ENCODE results near the gene METTL27.
"Not testable (repeated sequence)": the region's sequence is repeated elsewhere in the genome, so short reads cannot be mapped to it uniquely, and the experiment has no call there.

Gene METTL27

DNA sequence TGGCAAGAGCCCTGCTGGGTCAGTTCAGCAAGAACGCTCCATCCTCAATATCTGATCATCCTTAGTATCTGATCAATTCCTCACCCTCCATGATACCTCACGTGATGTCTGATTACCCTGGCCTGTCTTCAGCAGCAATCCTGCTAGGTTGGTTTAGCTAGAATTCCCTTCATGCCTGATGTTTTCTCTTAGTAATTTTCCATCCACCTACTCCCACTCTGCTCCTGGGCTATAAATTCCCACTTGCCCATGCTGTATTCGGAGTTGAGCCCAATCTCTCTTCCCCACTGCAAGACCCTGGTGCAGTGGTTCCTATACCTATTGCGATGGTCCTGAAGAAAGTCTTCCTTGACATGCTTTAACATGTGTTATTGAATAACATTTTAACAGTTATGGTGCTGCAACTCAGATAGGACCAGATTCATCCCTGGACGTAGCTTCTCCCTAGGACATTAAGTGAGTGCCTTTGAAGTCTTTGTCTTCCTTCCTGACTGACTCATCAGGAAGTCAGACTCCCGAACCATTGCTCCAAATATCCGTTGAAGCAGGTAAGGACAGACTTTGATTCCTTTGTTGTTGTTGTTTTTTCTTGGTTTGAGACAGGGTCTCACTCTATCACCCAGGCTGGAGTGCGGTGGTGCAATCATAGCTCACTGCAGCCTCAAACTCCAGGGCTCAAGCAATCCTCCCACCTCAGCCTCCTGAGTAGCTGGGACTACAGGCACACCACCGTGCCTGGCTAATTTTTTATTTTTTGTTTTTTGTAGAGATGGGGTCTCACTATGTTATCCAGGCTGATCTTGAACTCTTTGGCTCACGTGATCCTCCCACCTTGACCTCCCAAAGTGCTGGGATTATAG lies 42.8 kb downstream of the METTL27 start:
- in situ Hi-C loops (cut with HindIII; ENCODE audit: low pct_ligation_motif_present, low pct_unique_long_range_greater_than_20kb, low sequenced_read_pairs) = no loop called here
- DNase-seq = no peak

DNA sequence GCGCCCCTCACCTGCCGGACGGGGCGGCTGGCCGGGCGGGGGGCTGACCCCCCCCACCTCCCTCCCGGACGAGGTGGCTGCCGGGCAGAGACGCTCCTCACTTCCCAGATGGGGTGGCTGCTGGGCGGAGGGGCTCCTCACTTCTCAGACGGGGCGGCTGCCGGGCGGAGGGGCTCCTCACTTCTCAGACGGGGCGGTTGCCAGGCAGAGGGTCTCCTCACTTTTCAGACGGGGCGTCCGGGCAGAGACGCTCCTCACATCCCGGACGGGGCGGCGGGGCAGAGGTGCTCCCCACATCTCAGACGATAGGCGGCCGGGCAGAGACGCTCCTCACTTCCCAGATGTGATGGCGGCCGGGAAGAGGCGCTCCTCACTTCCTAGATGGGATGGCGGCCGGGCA lies 45.1 kb downstream of the METTL27 start:
- DNase-seq; in situ Hi-C loops (cut with HindIII; ENCODE audit: low pct_ligation_motif_present, low pct_unique_long_range_greater_than_20kb, low sequenced_read_pairs): not testable (repeated sequence)

DNA sequence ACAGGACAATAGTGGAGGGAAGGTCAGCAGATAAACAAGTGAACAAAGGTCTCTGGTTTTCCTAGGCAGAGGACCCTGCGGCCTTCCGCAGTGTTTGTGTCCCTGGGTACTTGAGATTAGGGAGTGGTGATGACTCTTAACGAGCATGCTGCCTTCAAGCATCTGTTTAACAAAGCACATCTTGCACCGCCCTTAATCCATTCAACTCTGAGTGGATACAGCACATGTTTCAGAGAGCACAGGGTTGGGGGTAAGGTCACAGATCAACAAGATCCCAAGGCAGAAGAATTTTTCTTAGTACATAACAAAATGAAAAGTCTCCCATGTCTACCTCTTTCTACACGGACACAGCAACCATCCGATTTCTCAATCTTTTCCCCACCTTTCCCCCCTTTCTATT lies 45.7 kb downstream of the METTL27 start:
- in situ Hi-C loops (cut with HindIII; ENCODE audit: low pct_ligation_motif_present, low pct_unique_long_range_greater_than_20kb, low sequenced_read_pairs); DNase-seq: not testable (repeated sequence)

DNA sequence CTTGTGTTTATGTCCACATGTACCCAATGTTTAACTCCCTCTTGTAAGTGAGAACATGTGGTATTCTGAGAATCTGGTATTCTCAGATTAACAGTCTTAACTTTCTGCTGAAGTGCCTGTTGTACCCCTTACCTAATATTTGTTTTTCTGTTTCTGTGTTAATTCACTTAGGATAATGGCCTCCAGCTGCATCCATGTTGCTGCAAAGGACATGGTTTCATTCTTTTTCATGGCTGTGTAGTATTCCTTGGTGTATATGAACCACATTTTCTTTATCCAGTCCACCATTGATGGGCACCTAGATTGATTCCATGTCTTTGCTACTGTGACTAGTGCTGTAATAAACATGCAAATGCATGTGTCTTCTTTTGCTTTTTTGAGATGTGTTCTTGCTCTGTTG lies 47.1 kb downstream of the METTL27 start:
- DNase-seq; in situ Hi-C loops (cut with HindIII; ENCODE audit: low pct_ligation_motif_present, low pct_unique_long_range_greater_than_20kb, low sequenced_read_pairs): not testable (repeated sequence)

DNA sequence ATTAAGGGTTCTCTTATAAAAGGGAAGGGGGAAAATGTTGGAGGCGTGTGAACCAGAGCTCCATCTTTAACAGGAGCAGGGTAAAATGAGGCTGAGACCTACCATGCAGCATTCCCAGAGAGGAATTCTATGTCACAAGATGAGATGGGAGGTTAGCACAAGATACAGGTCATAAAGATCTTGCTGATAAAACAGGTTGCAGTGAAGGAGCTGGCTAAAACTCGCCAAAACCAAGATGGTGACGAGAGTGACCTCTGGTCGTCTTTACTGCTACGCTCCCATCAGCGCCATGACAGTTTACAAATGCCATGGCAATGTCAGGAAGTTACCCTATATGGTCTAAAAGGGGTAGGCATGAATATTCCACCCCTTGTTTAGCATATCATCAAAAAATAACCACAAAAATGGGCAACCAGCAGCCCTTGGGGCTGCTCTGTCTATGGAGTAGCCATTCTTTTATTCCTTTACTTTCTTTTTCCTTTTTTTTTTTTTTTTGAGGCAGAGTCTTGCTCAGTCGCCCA lies 51.1 kb downstream of the METTL27 start:
- in situ Hi-C loops (cut with HindIII; ENCODE audit: low pct_ligation_motif_present, low pct_unique_long_range_greater_than_20kb, low sequenced_read_pairs); DNase-seq: not testable (repeated sequence)

DNA sequence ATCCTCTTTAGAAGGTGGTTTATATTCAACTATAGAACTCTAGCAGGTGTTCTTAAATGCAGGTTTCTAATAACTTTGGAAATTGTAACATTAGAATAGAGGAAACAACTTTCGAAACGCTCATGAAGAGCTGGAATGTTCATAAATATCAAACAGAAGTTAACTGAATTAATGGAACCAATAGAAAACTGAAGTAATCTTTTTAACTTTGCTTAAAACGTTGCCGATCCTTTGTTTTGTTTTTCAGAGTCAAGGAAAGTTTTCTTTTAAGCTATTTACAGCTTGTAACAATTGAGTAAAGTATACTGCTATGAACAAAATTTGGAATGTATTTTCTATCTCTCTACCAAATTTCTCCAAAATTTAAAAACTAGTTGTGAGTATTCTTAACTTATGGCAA lies 53.3 kb downstream of the METTL27 start:
- no peak for DNase-seq
- in situ Hi-C loops (cut with HindIII; ENCODE audit: low pct_ligation_motif_present, low pct_unique_long_range_greater_than_20kb, low sequenced_read_pairs) = no loop called here

DNA sequence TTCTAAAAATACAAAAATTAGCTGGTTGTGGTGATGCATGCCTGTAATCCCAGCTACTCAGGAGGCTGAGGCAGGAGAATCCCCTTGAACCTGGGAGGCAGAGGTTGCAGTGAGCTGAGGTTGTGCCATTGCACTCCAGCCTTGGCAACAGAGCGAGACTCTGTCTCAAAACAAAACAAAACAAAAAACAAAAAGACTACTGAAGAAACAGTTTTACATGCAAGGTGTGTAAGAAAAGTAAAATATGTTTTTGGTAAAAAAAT lies 54.6 kb downstream of the METTL27 start:
- in situ Hi-C loops (cut with HindIII; ENCODE audit: low pct_ligation_motif_present, low pct_unique_long_range_greater_than_20kb, low sequenced_read_pairs); DNase-seq: not testable (repeated sequence)

DNA sequence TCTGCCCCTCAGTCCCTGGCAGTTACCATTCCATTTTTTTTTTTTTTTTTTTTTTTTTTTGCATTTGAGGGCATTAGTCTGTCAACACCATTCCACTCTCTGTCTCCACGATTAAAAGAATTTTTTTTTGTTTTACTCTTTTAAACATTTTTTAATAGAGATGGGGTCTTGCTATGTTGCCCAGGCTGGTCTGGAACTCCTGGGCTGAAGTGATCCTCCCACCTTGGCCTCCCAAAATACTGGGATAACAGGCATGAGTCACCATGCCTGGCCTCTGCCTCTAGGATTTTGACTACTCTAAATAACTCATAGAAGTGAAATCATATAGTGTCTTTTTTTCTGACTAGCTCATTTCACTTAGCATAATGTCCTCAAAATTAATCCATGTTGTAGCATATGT lies 55.7 kb downstream of the METTL27 start:
- in situ Hi-C loops (cut with HindIII; ENCODE audit: low pct_ligation_motif_present, low pct_unique_long_range_greater_than_20kb, low sequenced_read_pairs) = no loop called here

More for the DNA sequence above, 55.7 kb downstream of the METTL27 start:
- no peak for DNase-seq
